HG02623 (cell line): ENCODE data around the gene GPX3.

ENCODE experiments used
- ATAC-seq: cut with Tn5 transposase; IDR thresholded peaks from one replicate; pipeline ENCODE4 v1.9.1; 2021; ENCODE audit warnings: moderate library complexity; ENCODE audit not compliant: unreplicated experiment

Gene GPX3

DNA sequence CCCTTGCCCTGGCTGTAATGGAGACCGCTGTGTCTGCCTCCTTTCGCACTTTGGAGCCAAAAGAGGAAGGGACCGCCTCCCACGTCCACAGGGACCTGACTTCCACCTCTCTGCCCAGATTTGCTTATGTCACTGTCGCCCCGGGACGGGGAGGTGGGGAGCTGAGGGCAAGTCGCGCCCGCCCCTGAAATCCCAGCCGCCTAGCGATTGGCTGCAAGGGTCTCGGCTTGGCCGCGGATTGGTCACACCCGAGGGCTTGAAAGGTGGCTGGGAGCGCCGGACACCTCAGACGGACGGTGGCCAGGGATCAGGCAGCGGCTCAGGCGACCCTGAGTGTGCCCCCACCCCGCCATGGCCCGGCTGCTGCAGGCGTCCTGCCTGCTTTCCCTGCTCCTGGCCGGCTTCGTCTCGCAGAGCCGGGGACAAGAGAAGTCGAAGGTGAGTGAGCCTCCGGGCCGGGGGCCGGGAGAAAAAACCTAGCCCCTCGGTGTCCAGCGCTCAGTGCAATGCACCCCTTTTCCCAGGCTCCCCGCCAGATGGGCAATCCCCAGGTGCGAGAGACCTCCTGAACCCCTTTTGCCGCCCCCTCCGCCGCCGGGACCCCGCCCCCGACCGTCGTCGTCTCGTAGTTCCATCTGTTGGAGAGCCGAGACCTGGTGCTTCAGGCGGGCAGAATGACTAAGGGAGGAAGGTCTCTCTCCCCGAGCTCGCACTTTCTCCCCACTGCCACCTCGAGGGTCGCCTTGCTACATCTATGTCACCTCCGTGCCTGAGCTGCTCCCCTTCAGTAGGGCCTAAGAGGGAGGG, at the start of gene GPX3:
Gene GPX3 (plus strand): TSS at position 288 of the 807 bp plus-strand sequence. CDS start 64 bp downstream, at position 352.
- ATAC-seq: peak; percentile 65

DNA sequence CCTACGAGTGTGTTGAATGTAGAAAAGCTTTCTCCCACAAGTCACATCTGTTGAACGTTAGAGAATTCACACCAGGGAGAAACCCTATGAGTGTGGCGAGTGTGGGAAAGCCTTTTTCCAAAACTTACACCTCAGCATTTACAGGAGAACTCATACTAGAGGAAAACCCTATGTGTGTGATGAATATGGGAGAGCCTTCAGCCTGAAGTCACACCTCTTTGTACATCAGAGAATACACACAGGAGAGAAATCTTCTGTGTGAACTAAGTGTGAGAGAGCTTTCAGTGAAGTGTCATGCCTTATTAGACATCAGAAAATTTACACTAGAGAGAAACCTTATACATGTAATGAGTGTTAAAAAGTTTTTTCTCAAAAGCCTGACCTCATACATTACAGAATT, 41.8 kb upstream of the GPX3 start:
- no peak for ATAC-seq

- no peak for ATAC-seq
These were observed 32.6 kb upstream of the GPX3 start for GRCh38 chr5:150987746-150988145.

- ATAC-seq: no peak
These were observed 30.7 kb upstream of the GPX3 start for GRCh38 chr5:150989695-150990094.

DNA sequence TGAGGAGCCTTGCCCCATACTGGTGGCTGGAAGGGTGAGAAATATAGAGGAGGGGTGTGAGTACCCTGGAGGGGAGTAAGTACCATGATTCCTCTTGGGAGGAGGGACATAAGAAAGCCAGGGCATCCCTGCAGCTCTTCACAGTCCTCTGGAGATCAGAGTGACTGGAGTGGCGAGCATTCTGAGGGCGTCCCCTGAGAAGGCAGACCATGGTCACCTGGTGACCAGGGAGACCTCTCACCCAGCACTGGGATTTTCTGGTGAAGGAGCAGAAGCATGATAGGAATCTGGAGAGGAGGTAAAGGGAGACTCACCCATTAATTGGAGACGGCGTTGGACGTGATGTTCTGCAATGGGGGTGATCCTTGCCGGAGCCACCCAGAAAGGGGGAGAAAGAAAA, 27.7 kb upstream of the GPX3 start:
- no peak for ATAC-seq

GRCh38 chr5:150993422-150993821, 27.0 kb upstream of the GPX3 start:
- ATAC-seq: no peak

DNA sequence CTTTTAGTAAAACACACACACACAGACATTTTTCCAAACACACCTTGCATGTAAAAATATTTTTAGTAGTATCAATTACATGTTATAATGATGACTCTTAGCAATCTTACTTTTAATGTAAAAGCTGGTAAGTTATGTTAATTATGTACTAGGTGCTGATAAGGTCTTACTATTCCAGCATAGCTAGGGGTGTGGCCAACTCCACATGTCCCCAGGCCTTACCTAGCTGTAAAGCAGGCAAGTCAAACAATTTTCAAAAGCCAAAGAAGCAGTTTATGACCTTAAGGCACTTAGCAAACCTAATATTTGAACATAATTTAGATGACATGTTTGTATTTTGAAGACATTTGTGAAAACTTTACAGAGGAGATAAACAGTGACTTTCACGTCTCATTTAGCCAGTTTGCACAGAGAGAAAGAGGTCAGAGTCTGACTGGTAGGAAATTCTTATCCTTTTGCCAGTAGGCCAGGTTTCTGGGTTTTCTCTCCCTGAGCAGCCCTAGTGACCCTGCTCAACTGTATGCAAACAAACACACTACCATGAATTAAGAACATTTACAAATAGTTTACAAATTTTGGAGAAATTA, 26.5 kb upstream of the GPX3 start:
- no peak for ATAC-seq

DNA sequence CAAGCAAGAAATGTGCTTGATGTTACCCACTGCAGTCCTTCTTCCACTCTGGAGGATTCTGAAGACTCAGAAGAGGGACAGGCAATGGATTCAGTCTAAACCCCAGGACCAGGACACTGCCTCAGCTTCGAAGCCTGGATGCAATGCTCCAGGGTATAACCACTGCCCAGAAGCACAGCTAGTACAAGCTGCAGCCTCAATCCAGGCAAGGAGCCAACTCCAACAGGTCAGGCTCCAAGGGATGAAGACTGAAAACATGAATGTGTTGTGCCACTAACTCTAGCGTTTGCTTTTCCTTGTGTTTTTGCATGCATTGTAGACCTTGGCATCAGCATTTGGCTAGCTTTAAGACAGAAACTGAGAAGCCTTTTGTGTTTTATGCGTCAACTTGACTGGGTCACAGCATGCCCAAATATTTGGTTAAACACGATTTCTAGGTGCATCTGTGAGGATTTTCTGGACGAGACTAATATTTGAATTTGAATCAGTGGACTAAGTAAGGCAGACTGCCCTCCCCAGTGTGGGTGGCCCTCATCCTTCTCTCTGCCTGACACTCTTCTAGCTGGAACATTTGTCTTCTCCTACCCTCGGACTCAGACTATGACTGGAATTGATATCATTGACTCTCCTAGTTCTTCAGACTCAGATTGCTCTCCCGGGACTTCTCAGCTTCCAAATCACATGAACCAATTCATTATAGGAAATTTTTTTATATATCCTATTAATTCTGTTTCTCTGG, 20.5 kb upstream of the GPX3 start:
- ATAC-seq: no peak

DNA sequence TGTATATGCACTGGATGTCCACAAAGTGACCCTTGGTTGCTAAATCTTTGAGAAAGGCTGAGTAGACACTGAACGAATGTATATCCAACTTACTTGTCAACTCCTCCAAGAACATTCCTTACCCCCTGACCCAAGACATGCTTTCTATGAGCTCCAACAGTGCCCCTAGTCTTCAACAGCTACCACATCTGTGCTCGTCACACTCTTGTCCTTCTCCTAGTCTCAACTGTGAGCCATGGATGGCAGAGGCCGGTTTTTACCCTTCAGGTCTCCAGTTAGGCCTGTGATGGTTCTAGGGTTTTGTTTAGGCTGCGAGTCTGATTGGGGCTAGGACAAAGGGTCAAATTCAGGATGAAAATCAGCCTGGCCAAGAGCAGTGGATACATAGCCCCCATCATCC, 19.0 kb upstream of the GPX3 start:
- ATAC-seq: no peak

GRCh38 chr5:151002250-151002649, 18.1 kb upstream of the GPX3 start:
- ATAC-seq: no peak

- no peak for ATAC-seq
These were observed 17.5 kb upstream of the GPX3 start for GRCh38 chr5:151002681-151003502.

DNA sequence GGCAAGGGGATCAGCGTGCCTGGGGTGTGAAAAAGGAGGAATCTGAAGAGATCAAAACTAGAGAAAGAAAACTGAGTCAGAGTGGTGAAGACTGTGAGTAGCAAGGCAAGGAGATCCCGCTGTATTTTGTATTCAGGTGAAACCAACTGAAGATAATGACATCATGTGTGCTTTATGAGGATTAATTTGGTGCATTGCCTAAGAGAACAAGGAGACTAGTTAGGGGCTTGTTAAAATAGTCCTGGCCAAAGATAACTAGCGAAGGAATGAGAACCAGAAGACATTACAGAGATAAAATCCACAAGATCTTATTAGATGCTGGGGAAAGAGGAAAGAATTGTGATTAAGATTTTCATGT, 16.9 kb upstream of the GPX3 start:
- no peak for ATAC-seq

- no peak for ATAC-seq
These were observed 15.9 kb upstream of the GPX3 start for GRCh38 chr5:151004499-151004898.

GRCh38 chr5:151005187-151005949, 15.0 kb upstream of the GPX3 start:
- no peak for ATAC-seq

DNA sequence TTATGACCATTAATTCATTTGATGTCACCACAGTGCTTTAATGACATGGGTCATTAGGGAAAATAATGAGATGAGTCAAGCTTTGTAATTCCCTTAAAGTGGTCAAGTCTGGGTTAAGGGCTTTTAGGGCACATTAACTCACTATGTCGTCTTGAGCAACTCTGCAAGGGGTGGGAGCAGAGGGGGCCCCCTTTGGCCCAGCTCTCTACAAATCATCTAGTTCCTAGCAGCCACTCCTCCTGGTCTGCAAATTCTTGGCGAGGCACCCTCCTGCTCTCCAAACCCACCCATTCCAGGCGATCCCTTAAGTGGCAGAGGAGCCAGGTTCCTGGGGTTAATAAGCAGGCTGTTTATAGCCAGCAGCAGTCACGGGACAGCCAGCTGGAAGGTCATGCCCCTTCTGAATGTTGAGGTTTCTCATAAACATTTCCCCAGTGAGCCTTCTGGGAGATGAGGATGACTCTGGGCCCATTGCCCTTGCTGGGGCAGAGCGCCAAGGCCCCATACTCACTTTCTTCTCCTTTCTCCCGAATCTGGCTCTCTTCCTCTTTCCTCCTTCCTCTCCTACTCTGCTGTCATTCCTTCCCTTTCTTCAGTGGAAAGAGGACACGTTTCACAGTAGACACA, 14.3 kb upstream of the GPX3 start:
- no peak for ATAC-seq

DNA sequence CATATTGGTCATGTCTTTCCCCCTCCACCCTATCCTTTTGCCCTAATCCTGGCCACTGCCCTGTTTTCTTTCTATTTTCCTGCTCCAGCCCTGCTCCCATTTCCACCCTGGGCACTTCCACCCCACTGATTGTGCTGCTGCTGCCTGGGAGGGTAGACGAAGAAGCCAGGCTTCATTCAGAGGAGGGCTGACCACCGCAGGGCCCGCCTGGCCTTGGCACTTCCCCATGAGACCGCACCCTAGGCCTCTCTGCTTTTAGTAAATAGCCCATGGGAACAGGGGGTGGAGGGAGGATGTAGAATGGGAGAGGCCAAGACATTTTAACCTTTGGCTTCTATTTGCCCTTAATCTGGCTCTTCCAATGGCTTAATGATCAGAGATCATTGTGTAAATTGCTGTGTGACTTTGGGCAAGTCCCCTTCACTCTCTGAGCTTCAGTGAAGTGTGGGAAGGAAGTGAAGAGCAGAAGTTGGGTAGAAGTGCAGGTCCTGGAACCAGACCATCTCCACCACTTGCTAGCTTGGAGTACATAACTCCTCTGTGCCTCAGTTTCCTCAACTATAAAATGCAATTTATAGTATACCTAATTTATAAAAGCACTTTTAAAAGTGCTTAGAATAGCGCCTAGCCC, 13.6 kb upstream of the GPX3 start:
- no peak for ATAC-seq

DNA sequence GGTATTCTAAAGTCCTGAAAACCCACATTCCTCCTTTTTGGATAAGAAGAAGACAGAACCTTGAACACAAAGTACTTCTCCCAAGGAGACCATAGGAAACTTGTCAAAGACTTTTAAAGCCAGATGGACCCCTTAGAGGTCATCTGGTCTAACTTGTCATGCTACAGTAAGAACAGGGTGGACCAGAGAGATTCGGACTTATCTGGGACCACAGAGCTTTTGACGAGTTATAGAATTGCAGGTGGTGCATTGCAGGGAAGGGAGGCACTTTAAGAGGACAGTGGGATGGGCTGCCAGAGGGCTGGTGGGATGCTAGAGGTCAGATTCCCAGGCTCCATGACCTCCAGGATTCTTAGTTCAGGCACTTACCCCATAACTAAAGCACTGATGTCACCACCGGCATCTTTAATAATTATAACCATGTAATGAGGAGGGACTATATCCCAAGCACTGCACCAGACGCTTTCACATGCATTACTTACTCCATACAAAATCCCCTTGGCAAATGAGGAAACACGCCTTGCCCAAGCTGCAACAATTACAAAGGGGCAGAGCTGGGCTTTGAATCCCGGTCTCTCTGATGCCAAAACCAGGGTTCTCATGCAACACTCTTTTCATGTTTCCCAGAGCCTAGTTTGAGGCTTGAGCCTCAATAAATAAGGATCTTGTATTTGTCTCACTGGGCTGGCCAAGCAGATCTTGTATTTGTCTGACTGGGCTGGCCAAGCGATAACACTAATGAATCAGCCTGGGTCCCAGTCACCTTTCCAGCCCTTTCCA, 12.8 kb upstream of the GPX3 start:
- no peak for ATAC-seq

DNA sequence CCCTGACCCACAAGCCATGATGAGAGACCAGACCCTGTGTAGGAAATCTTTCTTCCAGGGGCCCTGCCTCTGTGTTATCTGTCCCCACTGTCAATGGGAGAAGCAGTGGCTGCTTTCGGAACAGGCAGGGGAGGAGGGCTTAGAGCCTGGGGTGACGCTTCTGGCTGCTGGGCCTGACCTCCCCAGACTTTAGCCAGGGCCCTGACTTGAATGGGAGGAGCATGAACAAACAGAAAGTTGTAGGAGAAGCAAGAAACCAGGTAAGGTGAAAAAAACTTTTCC, 12.2 kb upstream of the GPX3 start:
- no peak for ATAC-seq

GRCh38 chr5:151008906-151009305, 11.5 kb upstream of the GPX3 start:
- no peak for ATAC-seq
